ENCODE results near the gene ZNF474.

Gene ZNF474

DNA sequence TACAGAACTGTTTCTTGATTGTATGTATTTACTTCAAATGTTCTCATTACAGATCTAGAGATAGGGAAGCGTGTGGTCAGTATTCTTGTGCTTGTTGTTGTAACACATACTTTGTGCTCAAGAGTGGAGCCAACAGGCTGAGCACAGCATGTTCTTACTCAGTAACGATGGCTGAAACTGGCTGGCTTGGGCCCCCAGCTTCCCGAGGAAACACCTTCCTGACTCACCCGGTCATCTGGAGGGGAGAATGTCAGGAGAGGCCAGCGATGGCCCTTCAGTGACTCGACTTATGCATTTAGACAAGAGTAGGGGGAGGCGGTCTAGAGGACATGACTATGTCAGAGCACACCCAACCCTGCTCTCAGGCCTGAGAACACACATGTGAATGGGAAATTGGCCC is 25.6 kb downstream of the ZNF474 start:
- no peak for DNase-seq

GRCh38 chr5:122155546-122155945 is 26.2 kb downstream of the ZNF474 start:
- no peak for DNase-seq

DNA sequence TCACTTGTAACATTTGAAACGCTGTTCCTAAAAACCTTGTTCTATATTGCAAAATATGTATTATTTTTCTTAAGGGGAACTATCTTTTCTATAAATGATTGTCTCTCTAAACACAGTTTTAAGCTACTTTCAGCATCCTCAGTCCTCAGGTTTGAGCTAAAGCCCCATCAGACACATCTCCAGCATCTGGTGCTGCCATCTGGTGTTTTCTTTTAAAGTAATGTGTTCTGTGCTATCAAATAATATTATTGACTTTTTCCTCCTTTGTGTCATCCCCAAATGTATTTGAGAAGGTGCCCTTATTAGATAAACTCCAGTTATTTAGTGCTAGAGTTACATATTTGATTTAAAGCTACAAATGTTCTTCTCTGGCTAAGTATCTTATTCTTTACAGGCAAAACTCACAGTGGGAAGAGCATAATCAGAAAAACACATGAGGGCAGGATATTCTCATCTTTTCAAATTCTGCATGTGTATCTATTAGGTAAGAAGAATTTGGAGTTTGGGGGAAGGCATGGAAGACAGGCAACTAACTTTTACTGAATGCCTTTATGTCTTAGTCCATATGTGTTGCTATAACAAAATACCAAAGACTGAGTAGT is 27.5 kb downstream of the ZNF474 start:
- no peak for DNase-seq

DNA sequence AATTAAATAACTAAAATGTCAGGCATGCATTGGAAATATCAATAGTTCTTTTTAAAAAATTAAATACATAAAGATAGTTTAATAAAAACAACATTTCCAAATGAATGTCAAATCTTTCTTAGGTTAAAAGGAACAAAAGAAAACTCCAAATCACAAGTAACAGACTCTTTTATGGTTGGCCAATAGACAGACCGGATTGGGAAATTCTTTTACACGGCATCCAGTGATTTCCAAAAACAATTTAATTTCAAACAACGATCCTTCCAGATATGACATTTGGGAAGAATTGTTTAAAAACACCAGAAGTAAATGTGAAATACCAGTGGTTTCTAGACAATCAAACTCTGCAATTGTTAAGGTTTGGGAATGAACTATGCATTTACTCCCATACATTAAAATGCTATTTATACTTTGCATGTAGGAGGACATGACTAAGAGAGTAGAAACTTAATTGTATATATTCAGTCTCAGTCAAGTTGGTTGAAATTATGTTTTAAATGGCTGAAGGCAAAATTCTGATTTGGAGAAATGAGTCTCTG is 32.8 kb downstream of the ZNF474 start:
- DNase-seq: no peak

DNA sequence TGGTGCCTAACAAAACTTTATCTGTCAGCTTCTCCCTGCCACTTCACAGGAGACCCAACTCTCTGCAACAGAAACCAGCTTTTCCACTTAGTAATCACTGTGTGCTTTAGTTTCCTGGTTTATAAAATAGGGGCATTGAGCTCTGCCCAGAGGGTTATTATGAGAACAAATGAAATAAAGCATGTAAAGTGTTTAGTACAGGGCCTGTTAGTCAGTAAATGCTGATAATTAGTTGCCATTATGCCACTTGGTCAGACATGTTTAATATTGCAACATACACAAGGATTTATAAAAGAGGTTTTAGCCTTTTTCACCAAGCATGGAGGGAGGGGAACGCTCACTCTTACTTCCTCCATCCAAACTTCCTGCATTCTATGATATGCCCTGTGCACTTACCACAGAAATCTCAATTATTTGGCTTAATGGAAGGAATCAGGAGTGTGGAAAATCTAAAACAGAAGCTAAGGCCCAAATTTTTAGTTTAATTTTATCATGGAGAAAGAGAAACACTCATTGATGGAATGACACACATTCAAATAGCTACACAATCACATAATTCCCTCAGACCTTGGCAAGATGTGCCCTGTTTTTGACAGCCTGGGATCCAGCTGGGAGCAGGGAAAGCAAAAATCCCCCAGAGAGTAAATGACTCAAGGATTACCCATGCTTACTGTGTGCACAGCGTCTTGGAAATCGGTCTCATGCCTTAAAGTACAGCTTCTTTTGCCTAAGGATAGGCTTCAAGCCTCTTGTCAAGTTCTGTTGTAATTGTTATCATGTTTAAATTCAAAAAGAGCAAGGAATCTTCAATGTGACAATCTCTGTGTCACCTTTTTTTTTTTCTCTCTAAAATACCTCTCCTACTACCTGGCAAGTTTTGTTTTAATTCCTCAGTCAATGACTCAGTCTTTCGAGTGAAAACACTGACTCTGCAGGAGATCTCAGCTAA is 34.0 kb downstream of the ZNF474 start:
- no peak for DNase-seq

DNA sequence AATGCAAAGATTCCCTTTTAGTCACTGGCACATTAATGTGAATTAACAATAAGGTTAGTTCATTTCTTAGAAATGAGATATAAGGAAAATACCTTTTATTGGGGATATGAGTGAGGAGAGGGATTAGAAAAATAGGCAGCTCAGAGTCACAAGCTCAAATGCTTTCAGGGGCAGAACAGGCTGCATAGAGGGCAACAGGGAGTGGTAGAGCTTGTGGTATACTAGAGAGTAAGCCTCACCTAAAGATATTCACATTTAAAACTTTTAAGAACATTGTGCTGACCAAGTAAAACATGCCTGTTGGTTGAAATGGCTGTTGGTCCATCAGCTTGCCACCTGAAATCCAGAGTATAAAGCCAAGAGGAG is 34.7 kb downstream of the ZNF474 start:
- DNase-seq: no peak

DNA sequence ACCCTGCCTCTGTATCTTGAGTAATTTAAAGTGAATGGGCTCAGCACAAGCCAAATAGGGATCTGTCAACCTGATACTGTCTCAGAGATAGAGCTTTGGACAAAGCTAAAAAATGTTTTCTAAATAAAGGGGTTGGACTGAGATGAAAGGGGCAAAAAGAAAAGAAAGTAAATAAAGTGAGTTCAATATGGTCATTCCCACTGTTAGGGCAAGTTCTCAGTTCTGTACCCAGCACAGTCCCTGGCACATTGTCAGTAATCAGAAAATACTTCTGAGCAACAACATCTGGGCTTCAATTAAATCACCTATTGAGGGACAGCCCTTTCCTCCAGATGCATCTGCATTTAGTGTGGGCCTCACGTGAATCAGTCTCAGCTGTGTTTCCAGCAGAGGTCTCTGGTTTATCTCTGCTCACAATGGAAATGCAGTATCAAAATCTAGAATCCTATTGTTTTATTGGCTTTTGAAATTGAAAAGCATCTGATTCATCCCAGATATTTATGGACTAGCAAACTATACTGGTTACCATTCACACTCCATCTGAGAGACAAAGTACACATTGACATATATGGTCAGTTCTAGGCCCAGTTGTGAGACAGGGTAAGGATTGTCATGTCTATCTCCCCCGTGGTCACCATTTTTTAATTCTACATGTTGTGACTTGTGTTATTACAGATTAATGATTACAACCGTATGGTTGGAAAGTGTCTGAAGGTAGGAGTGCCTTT is 35.6 kb downstream of the ZNF474 start:
- no peak for DNase-seq

DNA sequence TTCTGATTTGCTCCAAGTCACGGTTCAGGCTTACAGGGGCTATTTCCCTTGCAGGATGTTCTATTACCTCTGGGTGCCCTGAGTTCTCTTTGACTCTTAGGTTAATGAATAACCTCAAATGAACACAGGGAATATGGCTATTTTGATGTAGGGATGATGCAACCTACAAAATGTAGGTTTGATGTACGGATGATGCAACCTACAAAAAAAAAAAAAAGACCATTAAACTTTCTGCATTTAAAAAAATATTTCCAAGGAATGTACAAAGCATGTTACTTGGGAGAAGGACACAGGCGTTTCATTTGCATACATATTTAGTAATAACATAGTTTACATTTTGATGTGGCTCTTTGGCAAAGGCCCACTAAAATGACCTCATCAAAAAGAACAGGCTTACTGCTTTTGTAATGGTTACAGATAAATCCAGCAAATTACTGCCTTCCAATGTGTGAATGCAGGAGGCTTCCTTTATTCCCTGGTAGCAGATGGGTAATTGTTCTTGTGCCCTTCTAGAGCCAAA is 36.3 kb downstream of the ZNF474 start:
- DNase-seq: no peak

GRCh38 chr5:122169350-122170103 is 40.2 kb downstream of the ZNF474 start:
- no peak for DNase-seq

GRCh38 chr5:122170620-122171019 is 41.3 kb downstream of the ZNF474 start:
- DNase-seq: no peak

DNA sequence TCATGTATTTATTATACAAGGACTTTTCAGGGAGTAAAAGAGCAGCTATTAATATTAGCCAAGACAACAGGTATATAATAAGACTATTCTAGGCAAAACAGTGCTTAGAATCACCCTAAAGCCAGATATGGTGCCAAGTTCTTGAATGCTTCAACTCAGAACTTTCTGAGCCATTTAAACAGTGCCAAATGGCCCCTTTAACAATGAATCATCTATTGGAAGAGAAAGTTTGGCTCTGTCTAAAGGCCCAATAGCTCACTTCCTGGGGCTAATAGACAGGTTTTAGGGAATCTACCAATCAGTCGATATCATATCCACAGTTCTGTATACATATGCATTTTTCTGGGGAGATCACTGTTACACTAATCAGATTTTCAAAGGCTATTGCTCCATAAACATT is 42.9 kb downstream of the ZNF474 start:
- DNase-seq: no peak

DNA sequence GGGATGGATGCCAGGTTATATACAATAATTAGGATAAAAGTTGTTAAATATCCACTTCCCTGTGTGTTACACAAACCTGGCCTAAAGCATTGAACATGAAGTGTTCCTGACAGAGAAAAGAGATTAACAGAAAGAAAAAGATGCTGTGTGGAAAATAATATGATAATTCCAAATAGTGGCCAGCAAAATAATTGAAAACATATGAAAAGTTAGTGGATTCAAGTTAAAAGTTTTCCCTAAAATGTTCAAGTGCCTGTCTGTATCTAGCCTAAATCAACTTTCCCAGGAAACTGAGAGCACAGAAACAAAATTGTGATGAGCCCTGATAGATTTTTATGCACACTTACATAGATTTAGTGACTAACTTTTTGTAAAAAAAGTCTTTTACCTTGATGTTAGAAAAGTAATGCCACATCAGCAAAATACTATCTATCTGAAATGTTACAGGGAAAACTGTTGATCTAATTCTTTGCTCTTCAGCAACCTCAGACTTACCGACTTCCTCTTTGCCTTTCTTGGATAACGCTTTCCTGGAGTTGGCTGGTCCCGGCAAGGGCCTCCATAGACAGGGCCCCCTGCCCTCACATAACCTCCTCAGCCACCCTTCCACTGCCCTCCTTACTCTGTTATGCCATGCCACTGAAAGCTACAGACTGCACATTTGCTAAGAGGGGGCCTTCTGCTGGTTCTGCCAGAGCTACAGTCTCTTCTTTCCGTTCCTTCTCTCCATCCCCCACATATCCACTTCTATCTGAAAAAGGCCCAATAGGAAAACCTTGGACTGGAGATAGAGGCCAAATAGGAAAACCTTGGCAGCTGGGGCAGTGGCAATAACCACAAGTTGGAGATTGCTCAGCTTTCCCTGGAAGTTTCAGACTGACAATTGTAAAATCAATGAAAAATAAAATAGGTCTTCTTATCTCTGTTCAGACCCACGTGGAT is 44.4 kb downstream of the ZNF474 start:
- DNase-seq: no peak

GRCh38 chr5:122175091-122175490 is 45.7 kb downstream of the ZNF474 start:
- DNase-seq: no peak

GRCh38 chr5:122175852-122176251 is 46.5 kb downstream of the ZNF474 start:
- DNase-seq: no peak

DNA sequence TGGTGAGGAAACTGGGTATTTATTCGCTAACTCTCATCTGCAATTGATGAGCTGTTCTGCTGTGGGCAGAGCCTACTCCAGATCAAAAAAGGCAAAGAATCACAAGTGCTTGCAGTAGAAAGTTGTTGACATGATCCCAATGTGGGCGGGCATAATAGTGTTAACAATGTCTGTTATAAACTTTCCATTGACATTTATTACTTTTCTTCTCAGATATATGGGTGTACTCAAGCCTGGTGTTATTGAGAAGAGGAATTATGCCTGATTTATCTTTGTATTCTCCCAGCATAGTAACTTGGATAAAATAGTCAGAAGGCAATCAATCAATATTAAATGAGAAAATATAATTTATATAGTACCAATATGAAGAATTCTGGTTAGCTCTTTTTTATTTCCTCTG is 47.8 kb downstream of the ZNF474 start:
- DNase-seq: no peak

DNA sequence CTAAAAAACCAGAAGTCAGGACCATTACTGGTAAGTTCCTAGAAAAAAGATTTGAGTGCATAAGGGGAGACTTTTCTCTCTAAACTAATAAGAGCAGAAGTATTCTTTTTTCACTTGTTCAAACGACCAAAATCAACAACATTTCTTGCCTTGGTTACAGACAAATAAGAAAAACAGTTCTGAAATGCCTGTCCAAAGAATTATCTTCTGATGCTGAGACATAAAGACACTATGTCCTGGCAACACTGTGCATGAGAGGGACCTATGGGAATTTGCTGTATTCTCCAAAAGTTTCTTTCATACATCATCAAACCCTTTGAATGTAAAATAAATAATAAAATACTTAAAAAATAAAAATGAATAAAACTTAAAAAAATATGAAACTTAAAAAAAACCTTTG is 50.4 kb downstream of the ZNF474 start:
- DNase-seq: no peak

DNA sequence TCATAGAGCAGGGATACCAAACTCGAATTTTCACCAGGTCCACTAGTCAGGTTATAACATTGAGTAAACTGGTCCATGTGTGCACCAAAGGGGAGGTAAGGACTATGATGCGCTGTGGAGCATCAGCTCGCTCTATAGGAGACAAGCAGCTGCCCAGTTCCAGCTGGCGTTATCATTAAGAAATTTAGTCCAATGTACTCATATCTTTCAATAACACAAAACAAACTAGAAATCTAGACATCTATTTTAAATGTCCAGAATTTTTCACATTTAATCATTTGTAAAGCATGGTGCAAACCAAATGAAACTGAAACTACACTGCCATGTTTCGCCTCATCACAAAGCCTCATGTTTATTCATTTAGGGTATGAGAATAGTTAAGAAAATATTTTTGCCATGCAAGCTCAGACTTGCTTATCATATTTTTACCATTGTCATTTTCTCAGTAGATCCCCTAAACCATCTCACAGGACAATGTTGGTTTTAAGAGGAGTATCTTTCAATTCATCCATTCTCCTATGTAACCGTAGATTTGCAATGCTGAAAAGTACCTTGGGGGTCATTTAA is 50.9 kb downstream of the ZNF474 start:
- no peak for DNase-seq

GRCh38 chr5:122180863-122181548 is 51.7 kb downstream of the ZNF474 start:
- DNase-seq: no peak

DNA sequence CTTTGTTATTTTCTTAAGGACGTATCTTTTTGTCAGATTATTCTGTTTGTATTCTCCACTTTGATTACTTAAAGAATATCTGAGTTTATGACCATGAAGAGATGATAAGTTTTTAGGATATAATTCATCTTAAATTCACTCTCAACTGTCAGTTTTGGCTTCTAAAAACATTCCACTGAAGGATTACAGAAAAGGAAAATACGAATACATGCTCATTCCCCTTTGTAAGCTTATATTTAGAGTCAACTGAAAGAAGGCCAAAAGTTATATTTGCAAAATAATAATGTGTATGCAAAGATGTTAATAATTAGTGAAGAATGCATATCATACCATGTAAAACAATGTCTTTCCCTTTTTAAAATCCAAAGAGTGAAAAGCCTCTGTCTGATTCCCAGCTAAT is 52.5 kb downstream of the ZNF474 start:
- DNase-seq: no peak

DNA sequence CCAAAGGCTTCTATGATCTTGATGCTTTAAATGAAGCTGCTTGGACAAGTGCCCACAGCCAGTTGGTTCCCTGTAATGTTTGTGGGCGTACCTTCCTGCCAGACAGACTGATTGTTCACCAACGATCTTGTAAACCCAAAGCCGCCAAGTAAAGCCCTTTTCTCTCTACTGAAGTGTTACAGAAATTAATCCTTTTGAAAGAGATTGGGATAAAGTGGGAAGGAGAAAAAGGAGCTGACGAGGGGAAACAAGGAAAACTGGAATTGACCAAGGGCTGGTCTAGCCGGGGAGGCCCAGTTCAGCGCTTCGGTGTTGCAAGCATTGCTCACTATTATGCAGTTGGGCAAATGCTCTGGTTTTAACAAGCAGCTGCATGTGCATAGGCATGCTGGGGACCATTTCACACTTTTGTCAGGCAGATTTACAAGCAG is 53.2 kb downstream of the ZNF474 start:
- no peak for DNase-seq

All from CD4-positive, alpha-beta T cell treated with Interleukin-1 beta for 1 hour (primary cell).